ENCODE results near the gene ALDH1B1. TPM values are rescaled to one million over a fixed set of nuclear protein-coding genes. Genes with fewer than 3 reads are reported as not detected.

Gene ALDH1B1
- polyA plus RNA-seq, 1 donor (not counting 4 experiments of a cell fraction or from before 2014, with no cell fraction given), result 14.4 TPM

DNA sequence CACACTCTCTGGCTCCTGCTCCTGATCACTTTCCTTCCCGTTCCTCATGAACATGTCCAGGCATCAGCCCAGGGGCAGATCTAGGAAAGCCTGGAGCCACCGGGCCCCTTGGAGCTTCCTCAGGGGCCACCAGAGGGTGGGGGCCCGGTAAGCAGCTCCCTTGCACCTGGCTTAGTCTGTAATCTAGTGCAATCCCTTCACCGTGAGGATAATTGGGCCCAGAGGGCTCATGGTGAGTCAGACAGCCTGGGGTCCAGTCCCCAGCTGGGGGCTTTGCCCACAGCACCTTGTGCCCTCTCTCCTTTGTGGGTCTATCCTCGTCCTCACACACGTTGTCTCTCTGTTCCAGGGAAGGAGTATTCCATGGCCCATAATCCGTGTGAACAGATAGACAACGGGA lies 10.4 kb upstream of the ALDH1B1 start:
- no peaks in the 10 kb centered on the region for H3K36me3 ChIP-seq (ENCODE audit: control insufficient read depth in 2 of 2, extremely low read depth in 1 of 2, insufficient read depth in 2 of 2, low read length in 2 of 2)
- H3K4me1 ChIP-seq (ENCODE audit: control insufficient read depth, extremely low read depth, insufficient read depth, low read length), result no peaks in the 10 kb centered on the region
- no peak overlapping the region for H3K4me2 ChIP-seq (ENCODE audit: control insufficient read depth, extremely low read depth, insufficient read depth, low read depth, low read length)
- no peaks in the 10 kb centered on the region for H3K27me3 ChIP-seq (ENCODE audit: control insufficient read depth, extremely low read depth, insufficient read depth, low read length)
- dilution Hi-C loops (cut with MboI; ENCODE audit: extremely low pct_ligation_motif_present, low sequenced_read_pairs), result no loop called here
- H3K9me3 ChIP-seq (ENCODE audit: control insufficient read depth, low read depth, low read length), result no peaks in the 10 kb centered on the region
- no peaks in the 10 kb centered on the region for H3K79me2 ChIP-seq (ENCODE audit: control insufficient read depth, insufficient read depth, low read length)
- H4K20me1 ChIP-seq (ENCODE audit: control insufficient read depth, extremely low read depth, insufficient read depth, low read length), result no peaks in the 10 kb centered on the region
- no peak overlapping the region for H2AFZ ChIP-seq (ENCODE audit: control insufficient read depth, low read length)
- H3K9me1 ChIP-seq (ENCODE audit: control insufficient read depth, extremely low read depth, insufficient read depth, low read length), result no peaks in the 10 kb centered on the region
- FAIRE-seq, result no peak
- TF ChIP-seq EZH2 (IDR thresholded peaks at IDR 0.05; ENCODE audit: low read length) (no peak), CTCF (optimal IDR thresholded peaks at IDR 0.05 in 1 of 3, IDR thresholded peaks at IDR 0.05 in 1 of 3, conservative IDR thresholded peaks at IDR 0.05 in 1 of 3; ENCODE audit: extremely low read depth in 1 of 3, insufficient read depth in 2 of 3, low read length in 3 of 3) (no peak)
- no peak overlapping the region for H3K9ac ChIP-seq (ENCODE audit: control insufficient read depth, extremely low read depth, insufficient read depth, low read length)
- H3K4me3 ChIP-seq (ENCODE audit: control insufficient read depth in 2 of 3, extremely low read depth in 1 of 3, insufficient read depth in 2 of 3, low read depth in 1 of 3, low read length in 3 of 3), result no peak overlapping the region
- no peak for DNase-seq (ENCODE audit: low read depth, low spot score)
- no peak overlapping the region for H3K27ac ChIP-seq (ENCODE audit: control insufficient read depth, insufficient read depth, low read length)

DNA sequence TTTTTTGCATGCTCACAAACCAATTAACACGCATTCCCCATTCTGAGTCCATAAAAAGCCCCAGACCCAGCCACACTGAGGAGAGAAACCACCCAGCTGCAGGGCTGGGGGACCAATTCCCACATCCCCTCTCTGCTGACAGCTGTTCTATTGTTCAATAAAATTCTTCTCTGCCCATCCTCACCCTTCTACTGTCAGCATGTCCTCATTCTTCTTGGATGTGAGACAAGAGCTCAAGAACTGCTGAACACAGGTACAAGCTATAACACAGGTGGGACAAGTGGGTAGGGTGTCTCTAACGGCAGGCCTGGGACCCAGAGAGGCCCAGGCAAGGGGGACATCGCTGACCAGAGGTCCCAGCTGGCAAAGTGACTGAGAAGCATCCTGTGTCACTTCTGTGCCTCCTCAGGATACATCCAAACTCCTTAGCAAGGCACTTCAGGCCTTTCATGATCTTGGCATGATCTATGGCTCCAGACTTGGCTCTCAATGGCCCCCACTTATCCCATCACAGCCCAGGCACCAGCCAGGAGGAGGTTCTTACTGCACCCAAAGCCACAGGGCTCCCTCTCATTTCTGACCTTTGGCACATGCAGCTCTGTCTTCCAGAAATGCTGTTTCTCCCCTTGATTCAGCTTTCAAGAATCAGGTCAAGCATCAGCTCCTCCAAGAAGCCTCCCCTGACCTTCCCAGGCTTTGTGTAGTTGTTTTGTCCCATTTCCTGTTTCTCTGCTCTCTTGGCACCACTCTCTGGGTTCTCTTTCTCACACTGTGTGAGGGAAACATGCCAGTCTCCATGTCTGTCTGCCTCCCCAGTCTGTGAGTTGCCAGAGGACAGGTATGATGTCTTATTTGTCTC lies 7.3 kb upstream of the ALDH1B1 start:
- no peak overlapping the region for H3K4me2 ChIP-seq (ENCODE audit: control insufficient read depth, extremely low read depth, insufficient read depth, low read depth, low read length)
- dilution Hi-C loops (cut with MboI; ENCODE audit: extremely low pct_ligation_motif_present, low sequenced_read_pairs), result no loop called here
- H3K36me3 ChIP-seq (ENCODE audit: control insufficient read depth in 2 of 2, extremely low read depth in 1 of 2, insufficient read depth in 2 of 2, low read length in 2 of 2), result no peaks in the 10 kb centered on the region
- no peaks in the 10 kb centered on the region for H3K79me2 ChIP-seq (ENCODE audit: control insufficient read depth, insufficient read depth, low read length)
- H3K27me3 ChIP-seq (ENCODE audit: control insufficient read depth, extremely low read depth, insufficient read depth, low read length), result peaks cover 5% of the 10 kb centered on the region
- TF ChIP-seq EZH2 (IDR thresholded peaks at IDR 0.05; ENCODE audit: low read length) (no peak), CTCF (optimal IDR thresholded peaks at IDR 0.05 in 1 of 3, IDR thresholded peaks at IDR 0.05 in 1 of 3, conservative IDR thresholded peaks at IDR 0.05 in 1 of 3; ENCODE audit: extremely low read depth in 1 of 3, insufficient read depth in 2 of 3, low read length in 3 of 3) (no peak)
- H2AFZ ChIP-seq (ENCODE audit: control insufficient read depth, low read length), result no peak overlapping the region
- no peak overlapping the region for H3K27ac ChIP-seq (ENCODE audit: control insufficient read depth, insufficient read depth, low read length)
- H3K9ac ChIP-seq (ENCODE audit: control insufficient read depth, extremely low read depth, insufficient read depth, low read length), result no peak overlapping the region
- no peaks in the 10 kb centered on the region for H4K20me1 ChIP-seq (ENCODE audit: control insufficient read depth, extremely low read depth, insufficient read depth, low read length)
- no peaks in the 10 kb centered on the region for H3K9me3 ChIP-seq (ENCODE audit: control insufficient read depth, low read depth, low read length)
- no peak overlapping the region for H3K4me3 ChIP-seq (ENCODE audit: control insufficient read depth in 2 of 3, extremely low read depth in 1 of 3, insufficient read depth in 2 of 3, low read depth in 1 of 3, low read length in 3 of 3)
- DNase-seq (ENCODE audit: low read depth, low spot score) (no peak), FAIRE-seq (no peak)
- no peaks in the 10 kb centered on the region for H3K4me1 ChIP-seq (ENCODE audit: control insufficient read depth, extremely low read depth, insufficient read depth, low read length)
- no peaks in the 10 kb centered on the region for H3K9me1 ChIP-seq (ENCODE audit: control insufficient read depth, extremely low read depth, insufficient read depth, low read length)

Data from keratinocyte (primary cell).